Measurements from ENCODE around the gene PLXNA4.

PLXNA4 gene

DNA sequence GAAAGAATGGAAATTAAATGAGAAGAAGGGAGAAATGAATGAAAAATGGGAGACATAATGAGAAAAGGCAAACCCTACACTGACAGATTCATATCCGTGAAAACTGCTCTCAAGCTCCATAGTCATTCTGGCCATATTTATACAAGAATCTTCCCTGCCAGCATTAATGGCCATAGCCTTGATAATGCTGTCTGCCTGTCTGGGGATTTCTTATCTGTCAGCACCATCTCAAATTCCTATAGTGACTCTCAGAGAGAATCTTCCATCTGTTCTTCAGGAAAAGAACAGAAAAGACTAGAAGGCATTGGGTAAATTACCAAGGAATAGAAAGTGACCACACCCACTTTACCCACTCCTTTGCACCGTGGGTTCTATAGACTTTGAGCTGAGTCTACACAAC is 295.9 kb downstream of the PLXNA4 start:
- no peaks in the 10 kb centered on the region for H3K36me3 Mint-ChIP-seq

DNA sequence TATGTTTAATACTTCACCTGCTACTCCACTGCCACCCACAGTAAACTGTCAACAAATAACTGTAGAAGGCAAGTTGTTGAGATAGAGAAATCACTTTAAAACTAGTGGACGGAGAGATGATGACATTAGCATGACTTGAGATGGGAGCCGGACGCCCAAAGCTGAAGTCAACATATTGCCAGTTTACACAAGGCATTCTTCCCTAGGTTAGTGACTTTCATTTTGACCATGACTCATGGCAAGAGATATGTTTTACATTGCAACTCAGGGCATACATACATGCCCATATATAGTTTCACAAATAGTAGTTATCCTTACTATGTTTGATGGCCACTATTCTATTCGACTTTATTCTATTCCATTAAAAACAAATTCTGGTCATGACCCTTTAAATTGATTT is 296.6 kb downstream of the PLXNA4 start:
- no peak for ATAC-seq
- Mint-ChIP-seq H3K4me3 (no peak overlapping the region), H3K4me1 (no peaks in the 10 kb centered on the region), H3K36me3 (no peaks in the 10 kb centered on the region), H3K9me3 (no peaks in the 10 kb centered on the region), H3K27ac (no peak overlapping the region), H3K27me3 (no peaks in the 10 kb centered on the region)

More for the DNA sequence above, 295.9 kb downstream of the PLXNA4 start:
- Mint-ChIP-seq H3K9me3 (no peaks in the 10 kb centered on the region), H3K27me3 (no peaks in the 10 kb centered on the region), H3K27ac (no peak overlapping the region), H3K4me1 (no peaks in the 10 kb centered on the region), H3K4me3 (no peak overlapping the region)
- no peak for ATAC-seq

GRCh38 chr7:132276976-132277725 is 299.1 kb downstream of the PLXNA4 start:
- ATAC-seq, result no peak
- Mint-ChIP-seq H3K36me3 (no peaks in the 10 kb centered on the region), H3K27ac (no peak overlapping the region), H3K4me1 (no peaks in the 10 kb centered on the region), H3K9me3 (no peaks in the 10 kb centered on the region), H3K27me3 (no peaks in the 10 kb centered on the region), H3K4me3 (no peak overlapping the region)

GRCh38 chr7:132276234-132276630 is 300.0 kb downstream of the PLXNA4 start:
- Mint-ChIP-seq H3K9me3 (no peaks in the 10 kb centered on the region), H3K27me3 (no peaks in the 10 kb centered on the region), H3K36me3 (no peaks in the 10 kb centered on the region), H3K4me1 (peaks cover 6% of the 10 kb centered on the region), H3K4me3 (no peak overlapping the region), H3K27ac (no peak overlapping the region)
- no peak for ATAC-seq

DNA sequence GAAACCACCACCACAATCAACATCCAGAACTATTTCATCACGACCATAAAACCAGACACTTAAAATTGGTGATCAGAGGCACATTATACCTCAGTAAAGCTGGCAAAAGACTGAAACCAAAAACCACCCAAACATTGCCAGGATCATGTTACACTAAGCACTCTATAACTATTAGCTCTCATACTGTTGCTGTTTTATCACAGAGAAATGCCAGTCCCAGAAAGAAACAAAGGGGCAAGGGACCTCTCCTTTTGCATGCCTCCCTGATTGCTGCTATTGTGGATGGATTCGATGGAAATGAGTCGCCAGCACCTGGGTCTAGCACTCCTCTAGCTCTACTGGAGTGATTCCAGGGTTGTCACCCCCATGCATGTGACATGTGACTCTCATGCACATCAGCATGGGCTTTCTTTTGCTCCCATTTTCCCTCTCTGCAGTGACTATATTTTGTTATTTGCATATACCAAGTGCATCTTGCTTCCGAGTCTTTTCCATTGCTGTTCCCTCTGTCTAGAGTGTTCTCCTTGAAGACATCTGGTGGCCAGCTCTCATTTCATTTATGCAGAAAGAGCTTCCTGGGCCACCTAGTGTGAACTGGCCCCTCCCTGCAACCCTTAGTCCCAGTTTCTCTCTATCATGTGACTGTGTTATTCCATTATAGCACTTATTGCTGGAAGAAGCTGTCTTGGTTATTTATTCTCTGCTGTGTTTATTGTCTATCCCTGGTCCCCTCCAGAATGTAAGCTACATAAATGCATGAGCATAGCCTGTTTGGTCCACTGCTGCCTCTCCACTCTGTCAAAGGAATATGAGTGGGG is 300.6 kb downstream of the PLXNA4 start:
- Mint-ChIP-seq H3K36me3 (no peaks in the 10 kb centered on the region), H3K9me3 (no peaks in the 10 kb centered on the region), H3K4me3 (no peak overlapping the region), H3K4me1 (peaks cover 6% of the 10 kb centered on the region), H3K27me3 (no peaks in the 10 kb centered on the region), H3K27ac (no peak overlapping the region)
- ATAC-seq, result no peak

DNA sequence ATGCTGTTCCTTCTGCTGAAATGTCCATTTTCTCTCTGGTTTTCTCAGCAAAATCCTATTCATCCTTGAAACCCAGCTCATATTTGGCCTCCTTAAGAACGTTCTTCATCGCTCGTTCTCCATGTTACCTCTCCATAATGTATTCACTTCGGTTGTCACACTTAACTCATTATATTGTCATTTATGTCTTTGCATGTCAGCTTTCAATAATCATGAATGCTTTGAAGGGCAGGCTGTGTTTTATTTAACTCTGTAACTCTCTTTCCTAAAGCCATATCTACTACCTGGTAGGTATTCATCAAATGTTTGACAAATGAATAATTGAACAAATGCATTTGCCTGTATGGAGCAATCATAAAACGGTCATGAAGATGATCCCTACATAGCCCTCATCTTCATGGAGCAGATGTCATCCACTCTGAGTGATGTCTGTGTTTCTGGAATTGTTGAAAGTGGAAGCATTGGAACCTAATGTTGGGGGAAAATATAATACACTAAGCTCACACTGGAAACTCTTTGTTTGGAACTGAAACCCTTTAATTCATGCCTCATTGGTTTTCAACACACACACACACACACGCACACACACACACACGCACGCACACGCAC is 303.4 kb downstream of the PLXNA4 start:
- no peak for ATAC-seq
- H3K9me3 Mint-ChIP-seq, result no peaks in the 10 kb centered on the region
- no peaks in the 10 kb centered on the region for H3K36me3 Mint-ChIP-seq
- no peak overlapping the region for H3K4me3 Mint-ChIP-seq
- H3K27ac Mint-ChIP-seq, result no peak overlapping the region
- H3K27me3 Mint-ChIP-seq, result no peaks in the 10 kb centered on the region
- peaks cover 6% of the 10 kb centered on the region for H3K4me1 Mint-ChIP-seq

DNA sequence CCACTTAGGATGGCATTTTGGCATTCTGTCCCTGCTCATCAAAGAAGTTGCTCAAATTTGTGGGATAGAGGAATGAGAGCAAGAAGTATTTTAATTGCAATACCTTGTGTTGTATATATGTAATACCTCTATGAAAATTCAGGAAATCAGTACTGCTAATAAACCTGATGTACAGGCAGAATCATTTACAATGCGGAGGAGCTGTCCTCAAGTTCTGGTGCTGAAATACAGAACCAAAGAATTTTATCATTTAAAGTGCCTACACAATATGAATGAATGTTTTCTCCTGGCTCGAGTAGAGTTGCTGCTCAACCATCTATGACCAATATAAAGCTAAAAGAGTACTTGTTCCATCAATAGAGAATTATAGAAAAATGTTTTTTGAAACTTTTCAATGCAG is 305.8 kb downstream of the PLXNA4 start:
- H3K27ac Mint-ChIP-seq, result no peak overlapping the region
- H3K4me1 Mint-ChIP-seq, result peaks cover 6% of the 10 kb centered on the region
- no peaks in the 10 kb centered on the region for H3K27me3 Mint-ChIP-seq
- H3K4me3 Mint-ChIP-seq, result no peak overlapping the region
- ATAC-seq, result no peak
- H3K36me3 Mint-ChIP-seq, result no peaks in the 10 kb centered on the region
- H3K9me3 Mint-ChIP-seq, result peaks cover 2% of the 10 kb centered on the region

GRCh38 chr7:132269718-132270117 is 306.6 kb downstream of the PLXNA4 start:
- peaks cover 2% of the 10 kb centered on the region for H3K9me3 Mint-ChIP-seq
- H3K27me3 Mint-ChIP-seq, result no peaks in the 10 kb centered on the region
- no peak for ATAC-seq
- no peak overlapping the region for H3K4me3 Mint-ChIP-seq
- H3K36me3 Mint-ChIP-seq, result no peaks in the 10 kb centered on the region
- H3K4me1 Mint-ChIP-seq, result peaks cover 6% of the 10 kb centered on the region
- H3K27ac Mint-ChIP-seq, result no peak overlapping the region

DNA sequence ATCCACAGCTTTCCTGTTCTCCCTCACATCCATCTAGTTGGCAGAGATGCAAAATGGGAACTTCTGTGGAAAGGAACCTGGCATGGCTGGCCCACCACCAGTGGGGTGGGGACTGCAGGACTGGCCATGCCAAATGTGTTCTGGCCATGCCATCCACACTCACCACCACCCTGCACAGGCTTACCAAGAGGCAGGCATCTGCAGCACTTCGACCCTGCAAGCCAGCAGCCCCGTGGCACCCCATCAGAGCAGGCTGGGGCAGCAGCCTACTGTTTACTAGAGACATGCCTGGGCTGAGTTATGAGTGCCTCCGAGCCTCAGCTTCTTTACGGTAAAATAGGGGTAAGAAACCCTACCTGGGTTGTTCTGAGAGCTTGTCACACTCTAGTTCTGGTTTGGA is 313.1 kb downstream of the PLXNA4 start:
- Mint-ChIP-seq H3K27me3 (no peaks in the 10 kb centered on the region), H3K4me3 (no peak overlapping the region), H3K36me3 (no peaks in the 10 kb centered on the region), H3K27ac (no peak overlapping the region), H3K9me3 (peaks cover 2% of the 10 kb centered on the region), H3K4me1 (no peaks in the 10 kb centered on the region)
- no peak for ATAC-seq

DNA sequence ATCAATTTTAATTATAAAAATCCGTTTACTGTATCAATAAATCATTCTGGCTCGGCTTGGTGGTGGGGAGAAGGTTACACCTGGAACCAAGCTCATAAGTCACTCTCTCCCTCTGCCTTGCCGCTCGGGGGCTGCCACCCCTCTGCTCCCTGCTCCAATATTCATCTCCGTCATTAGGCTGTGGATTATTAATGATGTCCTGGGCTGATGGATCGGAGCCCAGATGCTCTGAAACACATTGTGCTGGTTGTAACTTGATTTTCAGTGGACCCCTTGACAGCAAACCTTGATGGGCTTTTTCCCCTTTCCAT is 314.2 kb downstream of the PLXNA4 start:
- Mint-ChIP-seq H3K27ac (no peak overlapping the region), H3K27me3 (no peaks in the 10 kb centered on the region), H3K4me1 (no peaks in the 10 kb centered on the region), H3K36me3 (no peaks in the 10 kb centered on the region), H3K9me3 (peaks cover 2% of the 10 kb centered on the region), H3K4me3 (no peak overlapping the region)
- no peak for ATAC-seq

GRCh38 chr7:132261327-132262159 is 314.7 kb downstream of the PLXNA4 start:
- H3K27ac Mint-ChIP-seq, result no peak overlapping the region
- no peaks in the 10 kb centered on the region for H3K4me1 Mint-ChIP-seq
- no peaks in the 10 kb centered on the region for H3K36me3 Mint-ChIP-seq
- H3K4me3 Mint-ChIP-seq, result no peak overlapping the region
- peak; percentile 9 for ATAC-seq
- no peaks in the 10 kb centered on the region for H3K27me3 Mint-ChIP-seq
- H3K9me3 Mint-ChIP-seq, result no peaks in the 10 kb centered on the region

DNA sequence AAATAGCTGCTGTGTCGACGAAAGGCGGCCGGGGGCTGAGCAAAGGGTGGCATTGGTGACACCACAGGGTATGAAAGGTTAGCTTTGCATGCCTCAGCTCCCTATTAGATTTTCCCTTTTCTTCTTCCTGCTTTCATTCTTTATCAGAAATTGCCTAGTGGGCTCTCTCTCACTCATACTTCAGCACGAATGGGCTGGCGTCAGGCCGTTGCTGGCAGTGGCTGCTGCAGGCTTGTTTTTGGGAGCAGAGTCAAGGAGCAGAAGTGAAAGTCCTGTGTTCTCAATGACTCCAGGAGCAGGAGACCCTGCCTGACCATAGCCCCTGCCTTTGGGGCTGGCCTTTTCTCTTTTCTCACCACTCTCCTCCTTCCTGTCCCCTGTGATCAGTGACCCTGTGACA is 318.0 kb downstream of the PLXNA4 start:
- no peak overlapping the region for H3K4me3 Mint-ChIP-seq
- no peaks in the 10 kb centered on the region for H3K36me3 Mint-ChIP-seq
- no peak for ATAC-seq
- H3K4me1 Mint-ChIP-seq, result no peaks in the 10 kb centered on the region
- no peaks in the 10 kb centered on the region for H3K9me3 Mint-ChIP-seq
- H3K27ac Mint-ChIP-seq, result no peak overlapping the region
- peaks cover 30% of the 10 kb centered on the region for H3K27me3 Mint-ChIP-seq

DNA sequence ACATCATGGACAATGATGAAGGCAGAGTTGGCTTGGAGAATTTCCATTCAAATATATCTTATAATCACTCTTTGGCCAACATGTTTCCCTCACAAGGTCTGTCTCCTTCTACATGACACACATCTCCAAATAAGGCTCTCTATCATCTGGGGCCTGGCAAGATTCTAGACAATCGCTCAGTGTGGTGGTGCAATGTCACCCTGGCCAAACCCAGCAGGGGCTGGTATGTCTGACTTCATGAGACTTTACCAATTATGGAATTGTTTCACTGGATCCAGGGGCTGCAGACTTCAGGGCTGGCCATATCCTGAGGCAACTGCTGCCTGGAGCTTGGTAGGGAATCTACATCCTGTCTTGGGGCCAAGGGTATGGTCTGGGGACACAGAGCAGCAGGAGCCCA is 319.0 kb downstream of the PLXNA4 start:
- Mint-ChIP-seq H3K4me3 (no peak overlapping the region), H3K27ac (no peak overlapping the region), H3K4me1 (no peaks in the 10 kb centered on the region), H3K9me3 (no peaks in the 10 kb centered on the region), H3K36me3 (no peaks in the 10 kb centered on the region), H3K27me3 (peaks cover 31% of the 10 kb centered on the region)
- ATAC-seq, result no peak

DNA sequence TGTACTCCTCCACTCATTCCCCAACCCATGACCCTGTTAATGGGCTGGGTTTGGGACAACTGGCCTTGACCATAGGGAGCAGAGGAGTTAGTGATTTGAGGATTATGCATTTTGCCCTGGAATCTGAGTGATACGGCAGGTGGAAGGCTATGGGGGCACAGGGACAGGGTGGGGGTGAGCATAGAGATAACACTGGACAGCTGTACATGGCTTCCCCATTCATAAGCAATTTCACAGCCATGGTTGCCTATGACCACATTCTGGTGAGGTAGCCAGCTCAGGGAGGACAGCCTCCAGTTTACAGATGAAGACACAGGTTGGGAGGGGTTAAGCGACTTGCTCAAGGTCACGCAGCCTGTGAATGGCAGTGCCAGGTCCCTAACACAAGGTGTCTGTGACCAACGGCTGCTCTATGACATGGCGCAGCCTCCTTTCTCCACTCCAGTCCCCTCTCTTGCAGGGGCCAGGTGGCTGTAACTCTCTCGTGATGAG is 319.5 kb downstream of the PLXNA4 start:
- H3K4me1 Mint-ChIP-seq, result no peaks in the 10 kb centered on the region
- H3K27ac Mint-ChIP-seq, result no peak overlapping the region
- no peaks in the 10 kb centered on the region for H3K36me3 Mint-ChIP-seq
- H3K9me3 Mint-ChIP-seq, result no peaks in the 10 kb centered on the region
- no peak for ATAC-seq
- H3K4me3 Mint-ChIP-seq, result no peak overlapping the region
- H3K27me3 Mint-ChIP-seq, result peaks cover 31% of the 10 kb centered on the region

DNA sequence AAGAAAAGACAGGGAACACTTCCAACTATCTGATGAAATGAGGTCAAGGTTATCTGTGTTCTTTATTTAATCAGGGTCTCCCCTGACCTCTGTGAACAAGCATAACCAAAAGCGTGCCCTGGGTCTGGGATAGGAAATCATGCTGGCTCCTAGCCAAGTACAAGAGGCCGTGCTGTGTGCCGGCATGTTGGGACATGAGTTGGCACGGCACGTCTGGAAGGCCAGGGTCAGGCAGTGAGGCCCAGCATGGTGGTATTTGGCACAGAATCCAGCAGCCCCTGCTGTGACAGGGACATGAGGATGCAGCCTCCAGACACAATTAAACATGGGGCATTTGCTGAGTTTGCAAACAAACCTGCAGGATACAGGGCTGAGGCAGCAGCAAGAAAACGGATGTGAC is 320.4 kb downstream of the PLXNA4 start:
- no peak overlapping the region for H3K27ac Mint-ChIP-seq
- H3K4me1 Mint-ChIP-seq, result no peaks in the 10 kb centered on the region
- no peaks in the 10 kb centered on the region for H3K36me3 Mint-ChIP-seq
- H3K9me3 Mint-ChIP-seq, result no peaks in the 10 kb centered on the region
- no peak for ATAC-seq
- peaks cover 31% of the 10 kb centered on the region for H3K27me3 Mint-ChIP-seq
- H3K4me3 Mint-ChIP-seq, result no peak overlapping the region

Data from stimulated activated memory B cell treated with anti-CD40 and anti-IgM and Interleukin-4, amounts not matched to agents 10 μg/mL and 1 μg/mL and 100 μg/mL, for 72 hours (primary cell).